NCI-H2227 (cell line): ENCODE measurements around the gene NTRK3.

ENCODE experiments used
- DNase-seq: peaks from one replicate; lab custom pipeline; 2025; ENCODE audit not compliant: unreplicated experiment; lab: John Stamatoyannopoulos, UW

Gene NTRK3

DNA sequence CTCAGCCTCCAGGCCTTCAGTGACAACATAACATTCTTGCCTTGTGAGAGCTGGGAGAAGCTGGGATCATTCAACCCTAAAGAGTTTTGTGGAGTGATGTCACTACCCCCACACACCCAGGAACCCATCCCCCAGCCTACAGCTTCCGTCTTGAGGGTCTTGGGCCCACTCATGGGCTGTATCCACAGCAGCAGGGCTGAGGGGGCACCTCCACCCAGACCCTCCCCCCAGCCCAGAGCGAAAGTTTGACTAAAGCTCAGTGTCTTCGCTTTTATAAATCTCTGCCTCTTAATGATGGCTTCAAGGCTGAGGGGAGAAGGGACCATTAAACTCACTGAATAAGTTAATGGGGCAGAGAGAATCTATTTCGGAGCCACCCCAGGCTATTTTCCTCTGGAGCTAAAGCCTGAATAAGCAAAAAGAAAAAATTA is 23.8 kb downstream of the NTRK3 start:
- no peak for DNase-seq

DNA sequence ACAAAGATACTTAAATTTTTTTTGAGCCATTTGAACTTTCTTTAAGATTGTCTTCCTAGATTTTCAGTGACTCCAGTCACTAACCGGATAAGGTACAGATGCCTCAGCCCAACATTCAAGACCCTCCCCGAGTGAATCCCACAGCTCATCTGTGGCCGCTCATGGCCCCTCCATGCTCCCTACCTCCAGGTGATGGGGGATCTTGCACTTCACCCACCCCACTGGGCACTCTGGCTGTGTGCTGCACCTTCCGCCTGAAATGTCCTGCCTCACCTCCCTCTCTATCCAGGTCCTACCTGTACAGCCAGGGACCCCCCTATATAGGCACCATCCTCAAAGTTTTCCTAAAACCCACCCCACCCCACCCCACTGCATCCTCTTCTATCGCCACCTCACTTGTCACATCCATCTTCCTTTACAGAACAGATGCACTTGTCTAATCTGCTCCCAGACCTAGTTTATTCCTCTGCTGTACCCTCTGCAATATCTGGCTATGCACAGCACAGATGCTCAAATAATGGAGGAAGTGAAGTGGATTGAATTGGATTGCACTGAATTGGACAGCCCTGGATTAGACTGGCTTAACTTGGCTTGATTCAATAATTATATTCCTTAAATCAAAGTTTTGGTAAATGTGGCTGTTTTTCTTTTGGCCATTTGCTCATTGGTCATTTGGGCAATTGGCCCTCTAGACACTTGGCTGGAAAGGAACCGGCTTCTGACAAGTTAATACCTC is 24.5 kb downstream of the NTRK3 start:
- no peak for DNase-seq

DNA sequence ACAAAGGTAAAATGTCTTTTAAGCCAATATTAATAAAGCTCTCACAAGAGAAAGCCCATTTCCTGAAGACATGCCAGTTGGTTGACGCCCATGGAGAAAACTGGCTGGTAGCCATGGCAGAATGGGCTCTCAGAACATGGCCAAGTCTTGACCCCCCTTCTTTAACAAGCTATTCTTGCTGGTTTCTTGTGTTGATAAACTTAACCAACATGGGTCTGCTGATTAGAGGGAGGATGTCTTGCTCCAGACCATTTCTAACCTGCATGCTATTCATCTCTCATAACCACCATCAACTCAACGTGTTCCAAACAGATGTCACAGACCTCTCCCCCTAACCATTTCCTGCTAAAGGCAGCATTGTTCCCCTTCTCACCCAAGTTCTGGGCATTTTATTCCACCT is 25.7 kb downstream of the NTRK3 start:
- no peak for DNase-seq

DNA sequence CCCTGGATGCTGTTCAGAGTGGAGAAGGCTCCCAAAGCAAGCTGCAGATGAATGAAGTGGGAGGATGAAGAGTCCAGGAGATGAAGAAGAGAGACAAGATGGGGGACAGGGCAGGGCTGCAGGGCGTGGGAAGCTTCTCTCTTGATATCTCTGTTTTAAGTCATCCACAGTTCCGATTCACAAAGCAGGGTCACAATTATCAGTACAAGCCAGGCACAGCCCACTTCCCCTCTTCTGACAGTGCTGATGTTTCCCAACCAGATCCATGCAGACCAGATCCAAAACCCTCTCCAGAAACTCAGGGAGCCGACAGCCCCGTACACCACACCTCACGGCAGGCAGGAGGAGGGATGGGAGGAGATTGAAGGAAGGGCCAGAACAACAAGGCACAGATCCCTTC is 31.1 kb downstream of the NTRK3 start:
- DNase-seq = no peak

DNA sequence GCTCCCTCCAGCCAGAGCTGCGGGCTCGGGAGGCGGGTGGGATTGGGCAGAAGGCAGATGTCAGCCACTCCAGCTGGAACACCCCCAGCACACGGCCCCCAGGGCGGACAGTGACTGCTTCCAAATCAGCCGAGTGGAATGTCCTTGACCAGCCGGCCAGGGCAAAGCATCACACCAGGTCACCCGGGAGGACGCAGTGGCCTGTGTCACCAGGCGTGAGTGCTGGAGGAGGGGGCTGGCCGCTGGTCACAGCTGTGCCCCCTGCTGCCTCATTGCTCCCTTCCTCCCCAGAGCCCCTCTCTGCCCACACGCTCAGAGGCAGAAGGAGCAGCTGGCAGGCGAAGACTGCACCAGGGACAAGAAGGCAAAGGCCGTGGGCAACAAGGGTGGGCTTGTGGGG is 33.5 kb downstream of the NTRK3 start:
- no peak for DNase-seq

DNA sequence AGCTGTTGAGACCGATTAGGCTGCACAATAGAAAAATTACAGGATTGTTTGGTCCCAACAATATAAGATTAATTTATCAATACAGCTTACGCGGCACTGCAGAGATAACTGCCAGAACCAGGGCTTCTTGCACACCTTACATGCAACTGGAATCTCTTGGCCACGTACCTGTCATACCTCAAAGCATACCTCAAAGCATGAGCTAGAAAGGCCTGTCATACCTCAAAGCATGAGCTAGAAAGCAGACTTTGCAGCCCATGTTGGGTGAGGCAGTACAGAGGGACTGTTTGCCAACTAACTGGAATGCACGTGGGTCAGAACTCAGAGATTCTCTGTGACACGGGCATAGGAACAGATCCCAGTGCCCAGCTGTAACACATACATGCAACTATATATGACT is 34.7 kb downstream of the NTRK3 start:
- no peak for DNase-seq

DNA sequence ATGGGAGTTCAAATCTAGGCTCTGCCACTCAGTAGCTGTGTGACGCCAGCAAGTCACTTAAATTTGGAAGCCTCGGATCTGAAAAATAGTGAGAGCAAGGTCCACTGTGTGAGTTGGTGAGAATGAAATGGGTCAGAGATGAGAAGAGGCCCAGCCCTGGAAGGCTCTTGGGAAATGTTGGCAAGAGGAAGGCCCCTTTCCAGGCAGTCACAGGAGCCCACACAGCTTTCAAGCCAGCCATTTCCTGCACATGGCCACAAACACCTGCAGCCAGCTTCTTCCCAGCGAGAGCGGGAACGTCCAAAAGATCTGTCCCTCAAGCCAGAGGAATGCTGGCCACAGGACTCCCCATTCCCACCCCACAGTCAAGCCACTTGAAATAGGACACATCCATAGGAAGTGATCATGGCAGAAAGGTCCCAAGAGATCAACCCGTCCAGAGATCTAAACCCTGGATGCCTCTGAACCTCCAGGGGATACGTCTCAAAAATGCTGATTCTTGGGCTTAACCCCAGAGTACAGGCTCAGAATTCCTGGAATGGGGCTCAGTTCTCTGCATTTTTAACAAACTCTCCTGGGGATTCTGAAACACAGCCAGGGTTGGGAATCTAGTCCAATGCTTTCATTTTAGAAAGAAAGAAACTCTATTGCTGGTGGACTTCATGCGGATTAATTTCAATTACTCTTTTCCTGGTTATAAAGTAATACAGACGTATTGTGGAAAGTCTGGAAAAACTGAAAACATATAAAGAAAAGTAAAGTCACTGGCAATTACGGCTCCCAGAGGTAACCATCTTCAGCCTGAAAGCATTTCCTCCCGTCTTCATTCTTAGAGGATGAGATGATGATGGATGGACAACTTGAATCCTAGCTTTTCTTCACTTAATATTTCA is 35.9 kb downstream of the NTRK3 start:
- no peak for DNase-seq

DNA sequence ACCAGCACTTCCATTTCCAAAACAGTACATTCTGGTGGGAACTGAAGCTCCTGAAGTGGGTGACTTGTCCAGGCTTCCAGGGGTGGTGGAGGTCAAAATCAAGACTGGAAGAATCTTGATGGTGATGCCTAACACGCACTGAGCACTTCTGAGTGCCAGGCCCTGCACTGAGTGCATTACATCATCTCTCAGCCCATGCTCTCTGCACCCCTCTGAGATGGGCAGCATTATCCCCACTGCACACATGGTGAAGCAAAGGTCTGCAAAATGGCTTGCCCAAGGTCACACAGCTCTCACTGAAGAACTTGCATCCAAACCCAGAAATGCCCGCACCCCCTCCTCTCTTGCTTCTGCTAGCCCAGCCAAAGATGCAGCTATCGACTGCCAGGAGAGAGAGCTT is 36.9 kb downstream of the NTRK3 start:
- no peak for DNase-seq

DNA sequence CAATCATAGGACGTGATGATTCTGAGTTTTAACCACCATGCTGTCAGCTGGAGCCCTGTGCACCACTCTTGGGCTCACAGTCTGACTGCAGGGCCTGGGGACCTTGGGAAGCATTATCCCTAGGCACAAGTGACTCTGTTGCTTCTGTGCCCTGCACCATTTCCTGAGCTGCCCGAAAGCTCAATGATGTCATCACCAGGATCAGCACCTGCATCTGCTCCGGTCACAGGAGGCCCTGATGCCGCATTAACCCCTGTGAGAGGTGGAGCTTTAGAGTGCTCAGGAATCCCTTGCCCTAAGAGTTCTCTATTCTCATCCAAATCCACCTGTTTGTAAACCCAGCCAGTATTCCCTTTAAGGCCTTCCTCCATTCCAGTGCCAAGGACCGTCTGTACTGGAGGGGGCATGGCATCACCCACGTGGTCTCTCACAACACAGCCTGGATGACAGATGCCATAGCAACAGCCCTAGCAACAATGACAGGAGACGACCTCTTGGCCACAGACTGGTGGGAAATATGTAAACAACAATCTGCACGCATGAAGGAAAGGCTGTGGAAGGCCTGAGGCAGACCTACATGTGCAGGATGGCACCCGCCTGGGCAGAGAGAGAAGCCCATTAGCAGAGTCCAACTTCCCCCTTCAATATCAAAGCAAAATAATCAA is 37.9 kb downstream of the NTRK3 start:
- no peak for DNase-seq

DNA sequence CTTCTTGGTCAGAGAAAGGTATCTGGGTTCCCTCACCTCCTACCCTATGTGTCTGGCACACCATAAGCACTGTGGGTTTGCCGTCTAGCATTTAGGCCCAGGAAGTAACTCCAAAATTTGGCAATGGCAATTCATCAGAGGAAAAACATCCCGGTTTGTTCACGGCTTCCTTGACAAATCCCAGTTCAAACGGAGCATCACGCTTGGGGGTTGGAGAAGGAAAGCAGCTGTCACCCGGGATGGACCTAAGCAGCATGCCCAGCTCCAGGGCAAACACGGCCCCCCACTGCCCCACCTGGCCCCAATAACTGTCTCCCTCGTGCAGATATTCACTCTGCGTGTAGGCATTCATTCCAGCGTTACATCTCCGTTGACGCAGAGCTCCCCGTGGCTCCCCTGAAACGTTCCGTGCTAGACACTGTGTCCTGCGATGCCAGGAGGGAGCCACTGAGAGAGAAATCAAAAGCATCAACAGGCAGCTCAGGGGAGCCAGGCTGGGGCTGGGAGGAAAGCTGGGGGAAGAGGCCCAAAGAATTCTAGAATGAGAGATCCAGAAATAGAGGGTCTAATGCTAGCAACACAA is 41.4 kb downstream of the NTRK3 start:
- no peak for DNase-seq

DNA sequence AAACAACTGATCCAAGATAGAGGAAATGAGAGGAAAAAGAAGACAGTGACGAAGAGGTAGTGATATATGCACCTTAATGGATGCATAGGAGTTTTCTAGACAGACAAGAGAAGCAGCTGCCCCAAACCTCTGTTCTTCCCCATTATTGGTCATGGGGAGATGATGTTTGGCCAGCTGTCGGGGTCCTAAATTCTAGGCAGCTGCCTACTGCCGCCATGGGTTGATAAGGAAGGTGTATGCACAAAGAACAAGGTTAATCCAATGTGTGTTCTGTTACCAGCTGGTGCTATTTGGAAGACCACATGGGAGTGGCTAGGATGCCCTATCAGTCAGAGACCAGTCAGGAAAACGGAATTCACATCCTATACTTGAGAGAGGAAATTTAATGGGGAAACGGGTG is 47.4 kb downstream of the NTRK3 start:
- no peak for DNase-seq

DNA sequence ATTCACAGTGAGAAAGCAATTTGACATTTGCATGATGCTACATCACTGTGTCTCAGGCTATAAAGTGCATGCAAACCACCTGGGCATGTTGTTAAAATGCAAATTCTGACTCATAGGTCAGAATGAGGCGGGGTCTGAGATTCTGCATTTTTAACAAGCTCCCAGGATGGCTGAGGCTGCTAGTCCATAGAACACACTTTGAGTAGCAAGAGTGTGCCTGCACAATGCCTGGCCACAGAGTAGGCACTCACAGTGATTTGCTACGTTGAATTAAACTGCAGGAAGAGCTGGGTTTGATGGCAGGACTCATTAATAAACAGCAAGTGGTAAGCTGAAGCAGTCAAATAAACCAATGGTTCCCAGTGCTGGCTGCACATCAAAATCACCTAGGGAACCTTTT is 48.1 kb downstream of the NTRK3 start:
- DNase-seq = no peak

DNA sequence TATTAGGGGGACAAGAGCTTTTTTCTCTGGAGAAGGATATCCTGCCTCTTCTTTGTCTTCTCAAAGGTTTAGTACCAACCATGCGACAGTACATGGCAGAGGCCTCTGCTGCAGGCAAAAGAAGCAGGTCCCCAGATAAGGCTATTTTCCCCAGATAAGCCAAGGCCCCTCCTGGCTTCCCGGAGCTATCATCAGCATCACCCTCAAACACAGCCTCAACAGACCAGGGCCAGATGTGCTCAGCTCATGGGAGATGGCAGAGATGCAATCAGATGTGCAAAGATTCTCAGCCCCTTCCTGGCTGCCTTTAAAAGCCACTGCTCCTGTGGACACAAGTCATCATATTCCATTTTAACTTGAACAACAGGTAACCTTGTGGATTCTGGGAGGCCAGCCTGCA is 49.0 kb downstream of the NTRK3 start:
- no peak for DNase-seq

DNA sequence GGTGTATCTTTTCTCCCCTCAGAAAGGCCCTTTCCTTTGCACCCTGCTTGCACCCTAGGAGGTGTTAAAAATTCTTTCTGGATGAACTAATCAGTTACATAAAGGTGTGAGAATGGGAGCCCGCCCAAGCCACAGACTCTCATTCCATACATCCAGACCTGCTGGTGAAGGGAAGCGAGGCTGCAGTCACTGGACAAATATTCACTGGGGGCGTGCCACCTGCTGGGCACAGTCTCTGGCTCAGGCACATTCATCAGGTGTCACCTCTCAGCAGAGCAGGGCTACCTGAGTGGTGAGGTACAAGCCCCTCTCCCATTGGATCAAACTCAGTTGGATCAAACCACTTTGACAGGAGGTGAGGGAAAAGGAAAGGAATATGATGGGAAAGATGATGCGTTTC is 52.0 kb downstream of the NTRK3 start:
- DNase-seq = no peak

DNA sequence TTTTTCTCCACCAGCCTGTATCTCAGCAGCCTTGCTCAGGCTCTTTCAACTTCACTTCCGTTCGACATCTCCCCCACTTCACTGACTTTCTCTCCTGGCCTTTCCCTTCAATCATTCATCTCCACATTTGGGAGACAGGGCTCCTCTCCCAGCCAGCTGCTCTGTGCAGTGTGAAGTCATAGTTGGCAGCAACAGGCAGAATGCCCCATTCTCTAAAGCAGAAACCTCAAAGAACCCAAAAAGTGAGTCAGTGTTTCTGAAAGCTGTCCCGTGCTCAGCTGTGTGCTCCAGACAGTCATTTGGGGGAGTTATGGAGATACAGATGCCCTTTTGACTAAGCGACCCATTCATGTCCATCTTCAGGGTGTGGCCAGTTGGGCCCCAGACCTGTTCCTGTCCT is 54.3 kb downstream of the NTRK3 start:
- no peak for DNase-seq

DNA sequence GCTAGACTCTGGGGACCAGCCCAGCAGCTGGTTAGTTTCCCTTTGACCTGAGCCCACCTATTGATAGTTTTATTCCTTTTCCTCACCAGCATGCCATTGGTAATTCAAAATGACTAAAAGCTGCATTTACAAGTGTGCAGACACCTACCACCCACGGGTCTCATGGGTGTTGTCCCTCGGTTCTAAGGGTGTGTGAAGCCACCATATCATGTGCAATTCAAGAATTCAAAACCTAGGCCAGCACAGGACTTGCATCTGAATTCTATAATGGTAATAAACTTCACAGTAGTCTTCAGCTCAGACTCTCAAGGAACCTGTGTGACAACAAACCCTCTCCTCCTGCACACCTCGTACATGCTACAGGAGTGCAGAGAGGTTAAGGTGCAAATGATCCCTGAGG is 55.3 kb downstream of the NTRK3 start:
- no peak for DNase-seq

DNA sequence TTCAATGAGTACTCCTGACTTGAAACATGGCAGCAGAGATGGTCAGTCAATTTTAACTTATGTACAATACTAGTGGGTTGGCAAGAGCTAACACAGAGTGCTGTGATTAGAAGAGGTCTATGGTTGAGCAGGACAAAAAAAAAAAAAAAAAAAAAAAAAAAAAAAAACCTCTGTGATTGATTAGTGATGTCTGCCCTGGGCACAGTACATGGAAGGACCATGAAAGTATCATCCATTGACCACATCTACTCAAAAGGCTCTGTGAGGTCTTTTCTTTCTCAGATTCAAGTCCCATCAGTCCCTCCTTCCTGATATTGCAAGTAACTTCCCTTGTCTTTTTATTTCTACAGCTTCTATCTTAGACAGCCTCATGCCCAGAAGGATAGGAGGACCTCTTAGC is 59.6 kb downstream of the NTRK3 start:
- DNase-seq = no peak

DNA sequence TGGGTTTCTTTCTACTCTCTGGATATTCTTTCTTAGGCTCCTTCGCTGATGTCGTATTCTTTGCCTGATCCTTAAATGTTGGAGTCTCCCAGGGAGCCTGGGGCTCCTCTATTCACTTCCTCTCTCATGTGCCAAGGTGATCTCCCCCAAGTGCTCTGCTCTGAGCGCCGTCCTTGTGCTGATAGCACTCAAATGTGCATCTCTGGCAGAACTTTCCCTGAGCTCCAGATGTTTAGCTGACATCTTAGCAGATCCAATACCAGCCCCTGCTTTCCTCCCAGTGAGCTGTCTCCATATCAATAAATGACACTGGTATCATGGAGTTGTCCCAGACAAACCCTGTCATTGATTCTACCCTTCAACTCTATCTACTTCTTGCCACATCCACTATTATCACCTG is 62.4 kb downstream of the NTRK3 start:
- no peak for DNase-seq

DNA sequence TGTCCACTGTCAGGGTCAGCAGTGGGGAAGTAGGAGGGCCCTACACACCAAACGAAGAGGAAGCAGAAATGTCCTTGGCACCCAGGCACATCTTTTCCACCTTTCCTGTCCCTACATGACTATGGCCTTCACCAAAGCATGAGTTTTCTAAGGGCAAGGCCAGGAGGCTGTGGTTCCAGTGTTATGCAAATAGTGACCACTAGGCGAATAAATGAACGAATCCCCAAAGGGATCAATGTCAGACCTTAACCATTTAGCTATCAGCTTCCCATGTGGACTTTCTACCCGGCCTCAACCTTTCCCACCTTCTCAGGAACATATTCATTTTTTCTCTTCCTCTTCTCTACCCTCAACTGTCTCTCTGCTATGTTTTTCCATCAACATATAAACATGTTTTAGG is 63.1 kb downstream of the NTRK3 start:
- no peak for DNase-seq

DNA sequence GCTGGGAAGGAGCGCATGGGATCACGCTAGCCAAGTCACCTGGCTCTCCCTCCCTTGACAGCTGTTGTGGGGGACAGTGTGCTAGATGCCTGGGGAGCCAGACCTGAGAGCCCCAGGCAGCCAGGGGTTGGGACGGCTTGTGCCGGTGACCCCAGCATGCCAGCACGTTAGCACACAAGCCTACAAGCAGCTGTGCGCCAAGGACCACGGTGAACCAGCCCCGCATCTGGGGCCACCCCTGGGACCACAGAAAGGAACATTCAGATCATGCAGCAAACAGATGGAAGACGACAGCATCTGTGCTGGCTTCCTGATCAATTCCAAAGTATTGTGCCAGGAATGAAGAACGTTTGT is 64.8 kb downstream of the NTRK3 start:
- no peak for DNase-seq

DNA sequence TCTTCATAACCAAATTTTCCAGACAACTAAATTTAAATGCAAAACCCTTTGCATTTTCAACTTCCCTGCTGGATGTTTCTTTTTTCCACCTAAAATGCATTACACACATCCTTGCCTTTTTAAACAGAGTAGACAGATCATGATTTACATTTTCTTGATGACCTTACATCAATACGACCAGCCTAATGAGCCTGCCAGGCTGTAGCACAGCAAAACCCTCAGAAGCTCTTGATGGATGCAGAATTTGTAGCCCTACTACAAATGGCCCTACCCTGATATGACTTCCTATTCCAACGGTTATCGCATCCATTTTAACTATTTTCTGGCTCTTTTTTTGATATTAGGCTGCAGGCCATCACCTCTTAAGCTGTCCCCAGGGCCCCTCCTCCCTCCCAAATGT is 66.3 kb downstream of the NTRK3 start:
- DNase-seq = no peak

DNA sequence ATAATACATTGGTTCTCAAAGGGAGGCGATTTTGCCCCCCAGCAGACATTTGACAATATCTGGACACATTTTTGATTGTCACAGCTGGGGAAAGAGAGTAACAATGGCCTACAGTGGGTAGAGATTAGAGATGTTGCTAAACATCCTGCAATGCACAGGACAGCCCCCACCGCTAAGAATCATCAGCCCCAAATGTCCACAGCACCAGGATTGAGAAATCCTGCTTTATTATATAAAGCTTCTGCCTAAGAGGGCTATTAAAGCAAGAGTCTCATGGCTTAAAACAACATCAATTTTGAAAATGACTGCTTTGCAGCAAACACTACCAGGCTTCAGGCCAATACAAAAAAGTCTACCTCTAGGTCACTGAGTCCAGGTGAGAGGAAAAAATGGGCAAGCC is 68.2 kb downstream of the NTRK3 start:
- DNase-seq = no peak
